HepG2 (cell line): ENCODE results near the gene STK25. TPM values are rescaled to one million over a fixed set of nuclear protein-coding genes. Genes with fewer than 3 reads are reported as not detected.

ENCODE experiments used
- ATRX ChIP-seq: sonication (generic); formaldehyde crosslinking; IDR thresholded peaks from 2 replicates; pipeline ENCODE4 v1.4.0; 2020; ENCODE audit warnings: missing genetic modification reagents, borderline replicate concordance
- CCDC6 ChIP-seq: sonication (generic); formaldehyde crosslinking; IDR thresholded peaks from 2 replicates; pipeline ENCODE4 v1.8.1; 2022; ENCODE audit warnings: mild to moderate bottlenecking, missing genetic modification reagents, moderate library complexity
- CHD2 ChIP-seq: IDR thresholded peaks from 2 replicates; pipeline ENCODE4 v1.6.1; 2011; ENCODE audit warnings: low read depth, low read length, improper control_type of control experiment
- ESRRA ChIP-seq: sonication (generic); formaldehyde crosslinking; IDR thresholded peaks from 2 replicates; pipeline ENCODE4 v1.5.1; 2020; ENCODE audit warnings: mild to moderate bottlenecking, low read depth, missing genetic modification reagents
- GATAD2A ChIP-seq: IDR thresholded peaks from 2 replicates; pipeline ENCODE4 v1.6.1; 2016
- HHEX ChIP-seq: IDR thresholded peaks from 2 replicates; pipeline ENCODE4 v1.6.1; 2016; ENCODE audit warnings: control low read depth
- MBD4 ChIP-seq: IDR thresholded peaks from 2 replicates; pipeline ENCODE4 v1.6.1; 2012; ENCODE audit warnings: low read length, inconsistent platforms, borderline replicate concordance
- NFYC ChIP-seq: IDR thresholded peaks from 2 replicates; pipeline ENCODE4 v1.6.1; 2016; ENCODE audit warnings: missing genetic modification reagents, missing compliant biosample characterization
- POLR2AphosphoS2 ChIP-seq: IDR thresholded peaks from 2 replicates; pipeline ENCODE4 v1.6.1; 2011; ENCODE audit warnings: low read depth, low read length, improper control_type of control experiment
- PREB ChIP-seq: sonication (generic); formaldehyde crosslinking; IDR thresholded peaks from 2 replicates; pipeline ENCODE4 v1.4.0; 2020; ENCODE audit warnings: missing genetic modification reagents
- REPIN1 ChIP-seq: sonication (generic); formaldehyde crosslinking; IDR thresholded peaks from 2 replicates; pipeline ENCODE4 v1.8.0; 2022; ENCODE audit warnings: missing genetic modification reagents, low read depth, mild to moderate bottlenecking, borderline replicate concordance
- SMAD3 ChIP-seq: sonication (generic); formaldehyde crosslinking; IDR thresholded peaks from 2 replicates; pipeline ENCODE4 v1.4.0; 2020; ENCODE audit warnings: missing genetic modification reagents
- SRSF4 ChIP-seq: fragments of 200-400 bp; formaldehyde crosslinking; IDR thresholded peaks from one replicate; pipeline ENCODE4 v1.6.1; 2018; ENCODE audit warnings: mild to moderate bottlenecking, low read depth, low read length, moderate library complexity; ENCODE audit not compliant: poor library complexity, severe bottlenecking
- XBP1 ChIP-seq: sonication (generic); formaldehyde crosslinking; IDR thresholded peaks from 2 replicates; pipeline ENCODE4 v1.5.0; 2020; ENCODE audit warnings: missing genetic modification reagents
- ZBTB26 ChIP-seq: IDR thresholded peaks from 2 replicates; pipeline ENCODE4 v1.6.1; 2016; ENCODE audit warnings: missing compliant biosample characterization, missing genetic modification reagents, borderline replicate concordance
- ZNF180 ChIP-seq: sonication (generic); formaldehyde crosslinking; IDR thresholded peaks from 2 replicates; pipeline ENCODE4 v1.4.0; 2020; ENCODE audit warnings: low read depth, missing genetic modification reagents, borderline replicate concordance
- ZNF275 ChIP-seq: sonication (generic); formaldehyde crosslinking; IDR thresholded peaks from 2 replicates; pipeline ENCODE4 v1.8.0; 2022; ENCODE audit warnings: missing genetic modification reagents, mild to moderate bottlenecking, inconsistent platforms, borderline replicate concordance
- ZNF720 ChIP-seq: sonication (generic); formaldehyde crosslinking; IDR thresholded peaks from 2 replicates; pipeline ENCODE4 v1.4.0; 2020; ENCODE audit warnings: missing genetic modification reagents
- ZNF770 ChIP-seq: sonication (generic); formaldehyde crosslinking; IDR thresholded peaks from 2 replicates; pipeline ENCODE4 v1.5.0; 2020; ENCODE audit warnings: mild to moderate bottlenecking, missing genetic modification reagents
- ZNF781 ChIP-seq: sonication (generic); formaldehyde crosslinking; IDR thresholded peaks from 2 replicates; pipeline ENCODE4 v1.5.1; 2020; ENCODE audit warnings: borderline replicate concordance, mild to moderate bottlenecking, missing genetic modification reagents; ENCODE audit errors: not compliant biosample characterization
- ZNF800 ChIP-seq: sonication (generic); formaldehyde crosslinking; IDR thresholded peaks from 2 replicates; pipeline ENCODE4 v1.4.0; 2020; ENCODE audit warnings: missing genetic modification reagents
- ZSCAN22 ChIP-seq: sonication (generic); formaldehyde crosslinking; IDR thresholded peaks from 2 replicates; pipeline ENCODE4 v1.4.0; 2020; ENCODE audit warnings: mild to moderate bottlenecking, missing genetic modification reagents
- polyA plus RNA-seq, 8 experiments: library from polyadenylated mRNA; depleted of rRNA in 3 of 8; stranded (reverse) in 7 of 8; unstranded in 1 of 8; fragments of >200 nt; fragmentation: Illumina TruSeq in 4 of 8; extraction: Trizol in 4 of 8; gene quantifications; 2 replicates each; pipeline versions ENCODE4 v1.2.1 to v1.2.3, GENCODE V29; 2011 to 2016; ENCODE audit warnings: low read depth in 4 of 8, missing spikeins in 1 of 8, mixed read lengths in 1 of 8; ENCODE audit not compliant: insufficient read depth in 1 of 8
- total RNA-seq, 5 experiments: library from RNA; depleted of rRNA; stranded (reverse); fragments of >200 nt; fragmentation: Illumina TruSeq; extraction: Trizol; gene quantifications; 2 replicates each; pipeline ENCODE4 v1.2.3, GENCODE V29; 2016; ENCODE audit warnings: low read depth in 1 of 5

Gene STK25
- total and polyA plus RNA-seq, 2 of the 13 experiments (the other 11 are each of a cell fraction or from before 2014, with no cell fraction given) = 177 to 481 TPM

- TF ChIP-seq POLR2AphosphoS2 (no peak), ZSCAN22 (CRISPR knock-in tag) (peak; percentile 91), XBP1 (CRISPR knock-in tag) (no peak; the same call in 1 of the 2 replicates), ZBTB26 (CRISPR knock-in tag) (peak; percentile 96), ATRX (CRISPR knock-in tag) (0 out of 2 replicates have a peak, but pooled peaks have one; percentile 85), HHEX (CRISPR knock-in tag) (no peak), ZNF720 (CRISPR knock-in tag) (peak; percentile 98), ZNF275 (CRISPR knock-in tag) (peak; percentile 99), ZNF800 (CRISPR knock-in tag) (peak; percentile 96; the same call in 1 of the 2 replicates), CHD2 (peak; percentile 86), ESRRA (CRISPR knock-in tag) (peak; percentile 90), REPIN1 (CRISPR knock-in tag) (peak; percentile 100), ZNF781 (CRISPR knock-in tag) (peak; percentile 84), SMAD3 (peak; percentile 70), CCDC6 (CRISPR knock-in tag) (peak; percentile 99), ZNF770 (CRISPR knock-in tag) (peak; percentile 64; the same call in 1 of the 2 replicates), ZNF180 (CRISPR knock-in tag) (no peak; the same call in 1 of the 2 replicates), PREB (CRISPR knock-in tag) (peak; percentile 97; the same call in 1 of the 2 replicates), GATAD2A (CRISPR knock-in tag) (peak; percentile 50), NFYC (peak; percentile 66), MBD4 (no peak), SRSF4 (no peak)
These were observed at the start of gene STK25 (continued) for GRCh38 chr2:241508240-241509154.
